Lower lobe of right lung (tissue), 2 donors: ENCODE measurements around the gene SOD3. TPM values are rescaled to one million over a fixed set of nuclear protein-coding genes. Genes with fewer than 3 reads are reported as not detected.

Experiments
- ATAC-seq, 2 donors: fragments of 200-7000 bp; cut with Tn5 transposase; one replicate each; pipeline ENCODE4 v1.9.1; 2020 to 2022; ENCODE audit warnings: mild to moderate bottlenecking in 2 of 2, moderate library complexity in 2 of 2
- DNase-seq: peaks from one replicate; pipeline ENCODE4 v3.0.0-alpha.2; 2020
- H3K27ac ChIP-seq: fragments of 200-600 bp; one replicate; pipeline ENCODE4 v1.8.0; 2022
- H3K27me3 ChIP-seq: fragments of 200-600 bp; one replicate; pipeline ENCODE4 v1.8.0; 2022; ENCODE audit warnings: low read depth
- H3K36me3 ChIP-seq: fragments of 200-600 bp; one replicate; pipeline ENCODE4 v1.8.0; 2022; ENCODE audit warnings: mild to moderate bottlenecking
- H3K4me1 ChIP-seq: fragments of 200-600 bp; one replicate; pipeline ENCODE4 v1.8.0; 2022
- H3K4me3 ChIP-seq: fragments of 200-600 bp; one replicate; pipeline ENCODE4 v1.8.0; 2022; ENCODE audit warnings: mild to moderate bottlenecking
- H3K9me3 ChIP-seq: fragments of 200-600 bp; one replicate; pipeline ENCODE4 v1.8.0; 2022
- intact Hi-C: fragments of 100-400 bp; cut with DNase I; formaldehyde crosslinking; loops from one replicate; pipeline ENCODE4 v1.11.0; 2022
- total RNA-seq: library from RNA; stranded (reverse); fragmentation: NEBNext Ultra II Directional; extraction: Animal tissue kit (Norgen Biotek cat#: 25700); gene quantifications from one replicate; pipeline ENCODE4 v1.2.1, GENCODE V29; 2021
- TF ChIP-seq, protein P1 (sequence below): fragments of 200-600 bp; IDR thresholded peaks from one replicate; pipeline ENCODE4 v1.8.0; 2022; ENCODE audit warnings: antibody characterized with exemption, mild to moderate bottlenecking
- donor health status: DM: no; HTN: yes; CAD: no; lungs with severe emphysema.

The SOD3 gene
- total RNA-seq, 1 donor from 2014 or later = 111 TPM

DNA sequence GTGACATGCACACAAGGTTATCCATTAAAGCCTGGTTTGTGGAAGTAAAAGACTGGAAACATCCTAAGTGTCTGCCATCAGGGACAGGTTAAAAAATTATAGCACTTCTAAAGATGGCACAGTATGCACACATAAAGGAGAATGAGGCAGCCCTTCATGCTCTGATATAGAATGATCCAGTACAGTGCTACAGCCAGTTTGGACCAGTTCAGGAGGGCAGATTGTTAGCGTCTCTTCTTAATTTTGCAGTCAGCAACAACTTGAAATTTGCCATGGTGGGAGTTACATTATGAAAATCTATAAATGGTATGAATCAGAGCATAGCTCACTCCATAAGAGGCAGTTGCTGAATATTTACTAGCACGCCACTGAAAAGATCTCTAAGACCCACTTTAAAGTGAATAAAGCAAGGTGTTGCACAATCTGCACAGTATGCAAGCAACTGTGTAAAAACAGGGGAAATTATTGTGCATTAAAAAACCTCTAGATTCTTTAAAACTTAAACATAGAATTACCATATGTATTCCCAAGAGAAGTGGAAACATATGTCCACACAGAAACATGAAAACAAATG lies 20.3 kb upstream of the SOD3 start:
- ATAC-seq (peak; percentile 46 to 72), DNase-seq (no peak)
- peak overlapping the region; percentile 26 for H3K27ac ChIP-seq
- intact Hi-C loops = no loop called here
- no peaks in the 10 kb centered on the region for H3K36me3 ChIP-seq
- no peaks in the 10 kb centered on the region for H3K4me1 ChIP-seq
- no peaks in the 10 kb centered on the region for H3K27me3 ChIP-seq
- H3K4me3 ChIP-seq = no peak overlapping the region
- no peaks in the 10 kb centered on the region for H3K9me3 ChIP-seq
- TF ChIP-seq, protein P1, sequence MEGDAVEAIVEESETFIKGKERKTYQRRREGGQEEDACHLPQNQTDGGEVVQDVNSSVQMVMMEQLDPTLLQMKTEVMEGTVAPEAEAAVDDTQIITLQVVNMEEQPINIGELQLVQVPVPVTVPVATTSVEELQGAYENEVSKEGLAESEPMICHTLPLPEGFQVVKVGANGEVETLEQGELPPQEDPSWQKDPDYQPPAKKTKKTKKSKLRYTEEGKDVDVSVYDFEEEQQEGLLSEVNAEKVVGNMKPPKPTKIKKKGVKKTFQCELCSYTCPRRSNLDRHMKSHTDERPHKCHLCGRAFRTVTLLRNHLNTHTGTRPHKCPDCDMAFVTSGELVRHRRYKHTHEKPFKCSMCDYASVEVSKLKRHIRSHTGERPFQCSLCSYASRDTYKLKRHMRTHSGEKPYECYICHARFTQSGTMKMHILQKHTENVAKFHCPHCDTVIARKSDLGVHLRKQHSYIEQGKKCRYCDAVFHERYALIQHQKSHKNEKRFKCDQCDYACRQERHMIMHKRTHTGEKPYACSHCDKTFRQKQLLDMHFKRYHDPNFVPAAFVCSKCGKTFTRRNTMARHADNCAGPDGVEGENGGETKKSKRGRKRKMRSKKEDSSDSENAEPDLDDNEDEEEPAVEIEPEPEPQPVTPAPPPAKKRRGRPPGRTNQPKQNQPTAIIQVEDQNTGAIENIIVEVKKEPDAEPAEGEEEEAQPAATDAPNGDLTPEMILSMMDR = no peak

DNA sequence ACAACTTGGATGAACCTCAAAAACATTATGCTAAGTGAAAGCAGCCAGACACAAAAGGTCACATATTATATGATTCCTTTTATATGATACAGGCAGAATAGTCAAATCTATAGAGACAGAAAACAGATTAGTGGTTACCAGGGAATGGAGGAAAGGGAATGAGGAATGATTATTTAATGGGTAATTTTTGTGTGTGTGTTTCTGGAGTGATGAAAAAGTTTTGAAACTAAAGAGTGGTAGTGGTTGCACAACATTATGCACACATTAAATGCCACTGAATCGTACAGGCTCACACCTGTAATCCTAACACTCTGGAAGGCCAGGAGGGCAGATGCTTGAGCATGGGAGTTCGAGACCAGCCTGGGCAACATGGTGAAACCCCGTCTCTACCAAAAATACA lies 19.6 kb upstream of the SOD3 start:
- H3K4me1 ChIP-seq = no peaks in the 10 kb centered on the region
- no peak overlapping the region for H3K27ac ChIP-seq
- TF ChIP-seq, protein P1 = no peak
- H3K4me3 ChIP-seq = no peak overlapping the region
- DNase-seq = no peak
- ATAC-seq = no peak
- intact Hi-C loops = no loop called here
- no peaks in the 10 kb centered on the region for H3K27me3 ChIP-seq
- no peaks in the 10 kb centered on the region for H3K9me3 ChIP-seq
- H3K36me3 ChIP-seq = no peaks in the 10 kb centered on the region

DNA sequence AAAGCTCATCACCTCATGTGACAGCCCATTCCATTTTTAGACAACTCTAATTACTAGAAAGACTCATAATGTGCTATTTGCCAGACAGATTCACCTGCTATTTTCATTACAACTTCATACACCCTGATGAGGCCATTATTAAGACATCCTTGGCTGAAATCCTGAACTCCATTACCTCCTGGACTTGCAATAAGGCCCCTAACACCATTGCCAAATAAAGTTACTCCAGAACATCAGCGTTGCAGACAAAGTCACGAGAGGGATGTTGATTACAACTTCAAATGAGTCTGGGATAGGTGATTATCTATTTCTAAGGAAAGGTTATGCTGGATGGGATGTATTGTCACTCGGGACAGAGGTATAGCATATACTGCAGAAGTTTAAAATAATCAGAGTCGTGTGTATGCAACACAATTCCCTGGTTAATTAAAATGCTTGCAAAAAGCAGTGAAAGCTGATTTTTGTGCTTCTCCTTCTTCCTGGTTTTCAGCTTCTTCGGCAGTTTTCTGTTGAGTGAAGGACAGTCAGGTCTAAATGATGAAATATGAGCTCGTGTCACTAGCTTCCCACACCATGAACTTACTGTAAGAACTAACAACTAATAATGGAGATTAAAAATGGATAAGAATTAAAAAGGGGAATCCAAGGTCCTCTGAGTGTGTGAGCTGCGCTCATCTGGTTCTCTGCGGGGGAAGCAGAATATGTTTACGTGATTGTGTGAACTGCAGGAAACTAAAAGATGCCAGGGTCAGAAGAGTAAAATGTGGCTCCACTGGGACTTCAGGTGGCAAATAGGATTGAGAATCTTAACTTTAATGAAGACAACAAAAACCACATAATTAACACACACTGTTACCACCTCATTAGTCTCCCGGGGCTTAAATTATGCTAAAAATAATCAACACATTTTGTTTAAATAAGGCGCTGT lies 17.6 kb upstream of the SOD3 start:
- H3K9me3 ChIP-seq = no peaks in the 10 kb centered on the region
- intact Hi-C loops = no loop called here
- H3K27ac ChIP-seq = no peak overlapping the region
- no peaks in the 10 kb centered on the region for H3K4me1 ChIP-seq
- DNase-seq = no peak
- ATAC-seq = no peak
- TF ChIP-seq, protein P1 = no peak
- no peaks in the 10 kb centered on the region for H3K27me3 ChIP-seq
- no peak overlapping the region for H3K4me3 ChIP-seq
- H3K36me3 ChIP-seq = no peaks in the 10 kb centered on the region

DNA sequence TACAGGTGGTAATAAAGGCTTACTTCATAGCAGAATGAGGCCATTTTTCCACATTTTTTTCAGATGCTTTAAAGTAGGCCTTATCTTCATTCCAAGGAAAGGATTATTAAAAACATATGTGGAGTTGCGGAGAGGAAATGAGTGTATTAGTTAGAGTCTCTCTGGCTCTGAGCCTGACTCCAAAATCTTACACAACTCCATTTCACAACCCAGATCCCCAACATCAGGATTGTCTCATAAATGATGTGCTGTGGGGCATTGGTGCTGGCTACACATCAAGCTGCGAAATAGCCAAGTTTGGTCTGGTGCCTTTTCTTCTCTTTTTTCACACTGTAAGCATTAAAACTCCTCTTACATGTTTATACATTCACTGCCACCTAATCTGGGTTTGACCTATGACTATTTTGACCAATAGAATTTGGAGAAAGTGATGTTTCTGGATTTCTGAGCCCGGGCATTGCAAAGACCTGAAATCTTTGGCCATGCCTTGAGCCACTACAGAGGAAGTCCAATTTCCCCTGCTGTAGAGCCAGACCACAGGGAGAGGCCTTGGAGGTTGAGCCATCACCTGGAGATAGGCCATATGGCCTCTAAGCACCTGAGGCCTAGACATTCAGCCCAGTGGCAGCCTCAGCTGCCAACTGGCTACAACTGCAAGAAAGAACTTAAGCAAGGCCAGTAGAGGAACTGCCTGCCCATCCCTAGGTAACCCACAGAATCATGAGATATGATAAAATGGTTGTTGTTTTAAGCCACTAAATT lies 16.7 kb upstream of the SOD3 start:
- intact Hi-C loops = no loop called here
- Histone ChIP-seq H3K27ac (no peak overlapping the region), H3K36me3 (no peaks in the 10 kb centered on the region), H3K4me3 (no peak overlapping the region), H3K9me3 (no peaks in the 10 kb centered on the region), H3K27me3 (no peaks in the 10 kb centered on the region), H3K4me1 (no peaks in the 10 kb centered on the region)
- TF ChIP-seq, protein P1 = no peak
- peak; percentile 34 to 56 for ATAC-seq
- DNase-seq = no peak

DNA sequence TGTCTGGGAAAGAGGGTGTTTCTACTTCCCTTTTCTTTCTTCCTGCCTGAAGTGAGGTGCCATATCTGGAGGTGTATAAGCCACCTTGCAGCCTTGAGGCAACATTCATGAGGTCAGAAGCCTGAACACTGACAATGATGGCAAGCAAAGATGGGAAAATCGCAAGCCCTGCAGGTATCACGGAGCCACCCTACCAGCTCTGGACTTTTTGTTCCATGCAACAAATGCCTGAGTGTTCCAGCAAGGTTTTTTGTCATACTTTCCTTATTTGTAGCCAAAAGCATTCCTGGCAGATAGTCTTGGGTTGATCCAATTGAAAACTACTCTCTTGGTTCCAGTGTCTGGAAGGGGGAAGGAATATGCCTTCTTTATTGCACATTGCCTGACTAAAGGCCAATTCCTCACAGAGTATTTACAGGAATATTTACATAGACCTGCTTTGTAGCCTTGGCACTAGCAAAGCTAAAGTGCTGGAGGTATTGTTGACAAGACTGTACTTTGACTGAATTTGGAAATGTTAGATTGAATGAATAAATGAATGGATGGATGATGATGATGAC lies 14.4 kb upstream of the SOD3 start:
- TF ChIP-seq, protein P1 = no peak
- no peaks in the 10 kb centered on the region for H3K9me3 ChIP-seq
- no peak for DNase-seq
- no peak overlapping the region for H3K4me3 ChIP-seq
- intact Hi-C loops = no loop called here
- no peak for ATAC-seq
- H3K4me1 ChIP-seq = no peaks in the 10 kb centered on the region
- no peak overlapping the region for H3K27ac ChIP-seq
- no peaks in the 10 kb centered on the region for H3K27me3 ChIP-seq
- no peaks in the 10 kb centered on the region for H3K36me3 ChIP-seq
